Measurements from ENCODE around the gene SYNE3. TPM values are rescaled to one million over a fixed set of nuclear protein-coding genes. Genes with fewer than 3 reads are reported as not detected.

The SYNE3 gene
- total RNA-seq, 2 experiments from 2014 or later, result 91.5 TPM

DNA sequence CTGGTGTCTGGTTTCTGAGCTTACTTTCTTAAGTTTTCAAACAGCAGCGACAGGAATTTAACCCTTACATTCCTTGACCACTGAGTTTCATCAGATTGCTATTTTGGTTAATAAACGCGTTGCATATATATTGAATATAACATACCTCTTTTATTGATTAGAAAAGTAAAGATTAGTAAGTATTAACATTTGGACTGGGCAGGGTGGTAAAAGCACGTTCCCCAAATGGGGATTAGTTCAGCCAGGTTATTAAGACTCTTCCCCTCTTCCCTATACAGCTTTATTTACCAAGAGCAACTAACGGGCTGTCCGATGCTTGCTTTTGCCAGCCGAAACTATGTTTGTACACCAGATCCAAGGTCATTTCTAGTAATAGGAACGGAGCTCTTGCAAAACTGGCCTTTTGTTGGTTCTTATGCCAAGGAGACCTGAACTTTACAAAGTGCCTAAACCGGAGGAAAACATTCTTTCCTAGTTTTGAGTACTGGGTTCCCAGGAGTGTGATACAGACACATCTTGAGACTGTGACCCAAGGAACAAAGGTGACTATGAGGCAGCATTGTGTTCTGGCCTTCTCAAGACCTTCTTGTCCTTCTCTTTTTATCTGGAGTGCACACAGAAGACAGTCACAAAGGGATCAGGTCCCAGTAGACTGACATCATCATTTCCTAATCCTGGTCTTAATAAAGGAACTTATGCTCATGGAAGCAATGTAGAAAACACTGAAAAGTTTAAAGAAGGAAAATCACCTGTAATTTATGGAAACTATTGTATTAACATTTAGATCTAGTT, 21.0 kb upstream of the SYNE3 start:
- H3K36me3 Mint-ChIP-seq (ENCODE audit: low read depth), result peaks cover 12% of the 10 kb centered on the region
- POLR2A ChIA-PET, result interaction anchor here (1.2 kb wide), 1 partner anchor 14 kb away, joined by 3 read pairs; no protein-coding TSS in a partner anchor
- ATAC-seq (no peak), DNase-seq (no peak)
- no peaks in the 10 kb centered on the region for H3K27me3 Mint-ChIP-seq (ENCODE audit: low read depth)
- H3K9me3 Mint-ChIP-seq (ENCODE audit: insufficient read depth), result no peaks in the 10 kb centered on the region
- H3K4me3 Mint-ChIP-seq, result no peak overlapping the region
- H3K4me1 Mint-ChIP-seq (ENCODE audit: low read depth), result peaks cover 46% of the 10 kb centered on the region
- CTCF ChIA-PET, result interaction anchor here (1.0 to 3.5 kb wide), 5 partner anchors 11 to 110 kb away, joined by 3 to 26 read pairs (median 4); no protein-coding TSS in a partner anchor
- no peak overlapping the region for H3K27ac Mint-ChIP-seq

DNA sequence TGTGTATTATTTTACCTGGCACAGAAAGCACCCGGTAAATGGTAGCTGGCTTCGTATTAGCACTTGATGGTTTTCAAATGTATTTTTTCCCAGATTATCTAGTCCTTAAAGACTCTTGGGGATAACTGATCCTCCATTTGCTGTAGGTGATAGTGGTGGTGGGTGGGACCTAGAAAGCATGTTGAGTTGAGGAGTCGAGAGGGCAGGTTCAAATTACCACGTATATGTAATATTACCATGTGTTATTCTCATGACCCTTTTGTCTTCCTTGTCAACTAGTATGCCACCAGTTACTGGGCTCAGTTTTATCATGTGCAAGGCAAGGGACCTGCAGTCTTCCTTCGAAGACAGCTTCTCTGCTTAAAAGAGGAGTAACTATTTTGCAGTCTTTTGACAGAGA, 20.2 kb upstream of the SYNE3 start:
- peaks cover 19% of the 10 kb centered on the region for H3K36me3 Mint-ChIP-seq (ENCODE audit: low read depth)
- ChIA-PET POLR2A (interaction anchor here (1.2 to 4.1 kb wide), 3 partner anchors 13 to 43 kb away, joined by 3 to 47 read pairs (median 6); partner anchors contain the start of gene SYNE3), CTCF (interaction anchor here (1.0 to 3.5 kb wide), 8 partner anchors 10 to 110 kb away, joined by 3 to 26 read pairs (median 4); no protein-coding TSS in a partner anchor)
- DNase-seq (no peak), ATAC-seq (no peak)
- H3K27me3 Mint-ChIP-seq (ENCODE audit: low read depth), result no peaks in the 10 kb centered on the region
- peaks cover 53% of the 10 kb centered on the region for H3K4me1 Mint-ChIP-seq (ENCODE audit: low read depth)
- H3K9me3 Mint-ChIP-seq (ENCODE audit: insufficient read depth), result no peaks in the 10 kb centered on the region
- peak overlapping the region; percentile 91 for H3K4me3 Mint-ChIP-seq
- no peak overlapping the region for H3K27ac Mint-ChIP-seq

DNA sequence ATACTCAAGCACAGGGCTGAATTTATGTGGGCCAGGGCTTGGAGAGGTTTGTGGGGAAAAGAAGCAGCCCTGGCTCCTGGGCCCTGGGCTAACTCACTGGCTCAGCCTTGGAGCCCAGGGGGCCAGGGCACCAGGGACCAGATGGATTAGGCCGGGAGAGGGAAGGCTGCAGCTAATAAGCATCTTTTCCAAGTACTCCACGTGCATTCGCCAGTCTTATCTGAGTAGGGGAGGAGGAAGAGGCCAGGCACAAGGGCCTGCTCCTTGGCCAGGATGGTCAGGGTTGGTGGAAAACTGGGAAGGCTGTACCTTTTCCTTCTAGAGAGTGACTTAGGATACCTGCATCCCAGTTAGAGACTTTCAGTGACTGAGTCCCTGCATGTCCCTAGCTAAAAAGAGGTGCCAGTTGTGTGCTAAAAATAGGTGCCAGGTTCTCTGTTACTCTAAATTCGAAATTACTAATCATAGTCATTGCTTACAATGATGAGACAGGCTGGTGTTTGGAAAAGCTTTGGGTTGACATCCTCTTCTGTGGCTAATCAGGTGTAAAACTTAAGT, 19.7 kb upstream of the SYNE3 start:
- peak overlapping the region; percentile 89 for H3K27ac Mint-ChIP-seq
- no peaks in the 10 kb centered on the region for H3K9me3 Mint-ChIP-seq (ENCODE audit: insufficient read depth)
- H3K4me1 Mint-ChIP-seq (ENCODE audit: low read depth), result peaks cover 58% of the 10 kb centered on the region
- DNase-seq, result no peak
- H3K4me3 Mint-ChIP-seq, result peak overlapping the region; percentile 91
- CTCF ChIA-PET, result interaction anchor here (1.3 to 15.0 kb wide), 6 partner anchors 9 to 94 kb away, joined by 3 to 199 read pairs (median 10); partner anchors contain the start of gene SYNE3
- POLR2A ChIA-PET, result interaction anchor here (1.2 to 4.1 kb wide), 4 partner anchors 13 to 42 kb away, joined by 3 to 60 read pairs (median 26); partner anchors contain the start of gene SYNE3
- no peaks in the 10 kb centered on the region for H3K27me3 Mint-ChIP-seq (ENCODE audit: low read depth)
- ATAC-seq, result no peak
- H3K36me3 Mint-ChIP-seq (ENCODE audit: low read depth), result peaks cover 22% of the 10 kb centered on the region

DNA sequence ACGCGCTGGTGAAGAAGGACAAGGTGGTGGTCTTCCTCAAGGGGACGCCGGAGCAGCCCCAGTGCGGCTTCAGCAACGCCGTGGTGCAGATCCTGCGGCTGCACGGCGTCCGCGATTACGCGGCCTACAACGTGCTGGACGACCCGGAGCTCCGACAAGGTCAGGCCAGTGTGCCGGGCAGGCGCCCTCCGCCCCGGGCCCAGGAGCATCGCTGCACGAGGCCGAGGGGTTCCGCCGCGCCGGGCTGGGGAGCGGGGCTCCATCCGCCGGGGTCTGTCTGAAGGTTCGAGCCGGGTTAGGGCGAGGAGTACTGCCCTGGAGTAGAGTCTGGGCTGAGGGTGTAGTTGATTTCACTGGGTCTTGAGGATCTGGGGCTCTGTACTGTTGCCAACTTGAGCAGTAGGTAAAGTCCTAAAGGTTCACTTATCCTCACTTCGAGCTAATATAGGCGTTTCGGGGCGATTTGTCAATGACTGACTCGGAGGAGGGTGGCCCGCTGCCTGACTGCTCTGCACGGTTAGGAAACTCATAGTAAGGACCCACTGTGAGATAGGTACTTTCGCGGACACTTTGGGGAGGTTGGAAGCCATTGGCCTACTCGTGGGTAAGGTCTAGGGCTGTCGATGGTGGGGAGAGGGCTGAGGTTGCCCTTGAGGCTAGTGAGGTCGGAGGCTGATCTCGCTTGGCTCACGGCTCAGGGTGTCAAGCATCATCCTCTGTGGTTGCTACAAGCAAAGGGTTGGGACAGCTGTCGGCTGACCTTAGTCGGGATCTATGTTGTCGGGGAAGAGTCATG, 19.0 kb upstream of the SYNE3 start:
- Mint-ChIP-seq H3K9me3 (ENCODE audit: insufficient read depth) (no peaks in the 10 kb centered on the region), H3K27ac (peak overlapping the region; percentile 89), H3K4me1 (ENCODE audit: low read depth) (peaks cover 64% of the 10 kb centered on the region), H3K36me3 (ENCODE audit: low read depth) (peaks cover 22% of the 10 kb centered on the region), H3K27me3 (ENCODE audit: low read depth) (no peaks in the 10 kb centered on the region), H3K4me3 (peak overlapping the region; percentile 91)
- peak; percentile 1 for ATAC-seq
- ChIA-PET POLR2A (interaction anchor here (1.8 to 4.1 kb wide), 3 partner anchors 12 to 42 kb away, joined by 6 to 60 read pairs (median 47); partner anchors contain the start of gene SYNE3), CTCF (interaction anchor here (1.3 to 15.0 kb wide), 8 partner anchors 8 to 93 kb away, joined by 3 to 199 read pairs (median 10); partner anchors contain the start of gene SYNE3)
- DNase-seq, result no peak

DNA sequence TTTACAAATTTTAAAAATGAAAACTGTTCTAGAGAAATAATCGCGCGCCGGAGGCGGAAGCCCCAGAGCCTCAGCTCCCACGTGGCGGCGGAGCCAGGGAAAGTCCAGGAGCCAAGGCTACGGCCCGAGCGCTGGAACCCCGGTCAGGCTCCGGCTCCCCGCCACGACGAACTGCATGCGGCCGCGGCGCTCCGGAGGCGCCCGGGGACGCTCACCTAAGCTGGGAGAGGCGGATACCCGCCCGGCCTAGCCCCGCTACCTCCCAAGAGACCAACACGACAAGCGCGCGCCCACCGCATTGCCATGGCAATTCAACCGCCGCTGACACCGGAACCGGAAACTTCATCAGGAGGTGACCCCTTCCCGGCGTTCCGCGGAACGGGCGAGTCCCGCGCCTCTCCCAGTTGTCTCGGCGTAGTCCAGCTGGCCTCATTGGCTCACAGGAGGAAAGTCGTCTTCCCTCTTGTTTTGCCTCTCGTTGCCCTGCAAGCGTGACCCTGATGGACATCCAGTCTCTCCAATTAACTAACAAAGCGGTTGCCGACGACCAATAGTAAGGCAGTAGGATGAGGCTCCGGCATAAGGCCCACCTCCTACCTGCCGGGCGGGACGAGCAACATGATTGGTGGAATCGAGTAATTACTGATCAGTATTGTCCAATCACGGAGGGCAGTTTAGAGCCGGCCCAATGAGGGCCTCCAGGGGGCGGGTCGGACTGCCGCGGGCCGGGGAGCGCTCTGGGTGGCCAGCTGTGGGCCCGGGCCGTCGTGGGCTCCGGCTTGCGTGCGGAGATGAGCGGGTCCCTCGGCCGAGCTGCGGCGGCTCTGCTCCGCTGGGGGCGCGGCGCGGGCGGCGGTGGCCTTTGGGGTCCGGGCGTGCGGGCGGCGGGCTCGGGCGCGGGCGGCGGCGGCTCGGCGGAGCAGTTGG, 18.1 kb upstream of the SYNE3 start, which contains the start of gene GLRX5:
GLRX5 (plus strand) TSS at position 752 of the 927 bp plus-strand sequence; CDS start at position 792, 40 bp downstream.
- ChIA-PET CTCF (interaction anchor here (1.4 to 15.0 kb wide), 8 partner anchors 8 to 92 kb away, joined by 3 to 199 read pairs (median 12); partner anchors contain the start of gene SYNE3), POLR2A (interaction anchor here (0.6 to 4.1 kb wide), 10 partner anchors 10 to 1572 kb away, joined by 3 to 60 read pairs (median 4); partner anchors contain the start of gene SYNE3)
- DNase-seq, result peak; percentile 99
- no peaks in the 10 kb centered on the region for H3K27me3 Mint-ChIP-seq (ENCODE audit: low read depth)
- H3K36me3 Mint-ChIP-seq (ENCODE audit: low read depth), result peaks cover 22% of the 10 kb centered on the region
- H3K27ac Mint-ChIP-seq, result peak within 1 kb of the TSS; percentile 89
- H3K4me1 Mint-ChIP-seq (ENCODE audit: low read depth), result peaks cover 67% of the 10 kb centered on the region
- peak within 1 kb of the TSS; percentile 91 for H3K4me3 Mint-ChIP-seq
- no peaks in the 10 kb centered on the region for H3K9me3 Mint-ChIP-seq (ENCODE audit: insufficient read depth)
- peak; percentile 91 for ATAC-seq

DNA sequence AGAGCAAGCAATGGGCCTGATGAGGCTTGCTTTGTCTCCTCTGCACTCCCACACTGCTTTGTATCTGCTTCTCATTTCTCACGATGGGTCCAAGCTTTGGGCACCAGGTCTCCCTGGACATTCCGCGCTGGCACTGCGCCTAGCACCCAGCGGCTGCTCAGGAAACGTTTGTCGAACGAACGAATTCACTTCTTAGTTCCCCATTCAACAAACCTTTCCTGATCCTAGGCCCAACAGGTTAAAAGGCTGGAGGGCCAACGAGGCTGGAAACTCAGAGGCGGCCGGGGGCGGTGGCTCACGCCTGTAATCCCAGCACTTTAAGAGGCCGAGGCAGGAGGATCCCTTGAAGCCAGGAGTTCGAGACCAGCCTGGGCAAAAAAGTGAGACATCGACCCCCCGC, 17.4 kb upstream of the SYNE3 start:
- Mint-ChIP-seq H3K27ac (peak overlapping the region; percentile 88), H3K4me1 (ENCODE audit: low read depth) (peaks cover 66% of the 10 kb centered on the region), H3K9me3 (ENCODE audit: insufficient read depth) (no peaks in the 10 kb centered on the region), H3K27me3 (ENCODE audit: low read depth) (no peaks in the 10 kb centered on the region), H3K36me3 (ENCODE audit: low read depth) (peaks cover 25% of the 10 kb centered on the region), H3K4me3 (peak overlapping the region; percentile 91)
- POLR2A ChIA-PET, result interaction anchor here (0.7 to 4.1 kb wide), 6 partner anchors 10 to 76 kb away, joined by 3 to 60 read pairs (median 5); partner anchors contain the start of gene SYNE3
- no peak for DNase-seq
- ATAC-seq, result no peak
- CTCF ChIA-PET, result interaction anchor here (1.4 to 15.0 kb wide), 6 partner anchors 11 to 91 kb away, joined by 3 to 199 read pairs (median 12); partner anchors contain the start of gene SYNE3

DNA sequence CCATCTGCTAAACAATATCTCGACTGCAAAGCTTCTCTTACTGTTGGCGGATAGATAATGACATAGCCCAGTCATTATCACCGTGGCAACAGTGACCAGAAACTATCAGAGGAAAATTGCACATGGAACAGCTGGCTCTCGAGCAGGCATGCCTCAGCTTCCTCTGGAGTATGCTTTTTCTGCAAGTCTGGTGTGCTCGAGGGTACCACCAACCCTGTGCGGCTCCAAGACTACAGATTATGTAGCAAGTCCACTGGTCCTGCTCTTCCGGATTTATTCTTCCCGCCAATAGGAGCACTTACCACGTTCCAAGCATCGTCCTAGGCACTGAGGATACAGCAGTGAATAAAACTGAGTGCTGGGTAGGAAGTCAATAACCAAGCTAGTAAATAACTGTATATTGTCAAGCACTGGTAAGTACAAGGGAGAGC, 17.0 kb upstream of the SYNE3 start:
- Mint-ChIP-seq H3K4me3 (peak overlapping the region; percentile 91), H3K4me1 (ENCODE audit: low read depth) (peaks cover 62% of the 10 kb centered on the region), H3K36me3 (ENCODE audit: low read depth) (peaks cover 25% of the 10 kb centered on the region), H3K27ac (peak overlapping the region; percentile 88), H3K27me3 (ENCODE audit: low read depth) (no peaks in the 10 kb centered on the region), H3K9me3 (ENCODE audit: insufficient read depth) (no peaks in the 10 kb centered on the region)
- DNase-seq, result no peak
- no peak for ATAC-seq
- ChIA-PET CTCF (interaction anchor here (0.7 to 15.0 kb wide), 7 partner anchors 10 to 91 kb away, joined by 3 to 199 read pairs (median 9); partner anchors contain the start of gene SYNE3), POLR2A (interaction anchor here (0.7 to 4.1 kb wide), 5 partner anchors 10 to 76 kb away, joined by 3 to 60 read pairs (median 6); partner anchors contain the start of gene SYNE3)

DNA sequence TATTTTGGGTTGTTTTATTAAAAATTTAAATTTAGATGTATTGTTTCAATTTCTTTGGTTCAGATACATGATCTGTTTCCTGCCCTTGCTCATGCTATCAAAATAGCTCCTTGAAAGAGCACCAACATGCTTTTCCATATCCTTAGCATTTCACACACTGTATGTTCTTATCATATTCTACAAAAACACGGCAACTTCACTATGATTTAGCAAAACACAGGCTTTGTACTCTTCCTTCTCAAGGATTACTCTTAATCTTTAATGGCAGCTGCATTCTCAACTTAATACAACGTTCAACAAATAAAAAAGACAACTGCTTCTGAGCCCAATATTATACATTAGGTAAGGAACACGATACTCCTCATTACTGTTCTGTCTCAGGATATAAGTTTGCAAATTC, 15.5 kb upstream of the SYNE3 start:
- ATAC-seq (no peak), DNase-seq (no peak)
- POLR2A ChIA-PET, result interaction anchor here (0.6 to 1.2 kb wide), 3 partner anchors 9 to 16 kb away, joined by 3 to 4 read pairs (median 3); partner anchors contain the start of gene SYNE3
- H3K27me3 Mint-ChIP-seq (ENCODE audit: low read depth), result no peaks in the 10 kb centered on the region
- H3K9me3 Mint-ChIP-seq (ENCODE audit: insufficient read depth), result no peaks in the 10 kb centered on the region
- H3K27ac Mint-ChIP-seq, result peak overlapping the region; percentile 69
- peaks cover 27% of the 10 kb centered on the region for H3K36me3 Mint-ChIP-seq (ENCODE audit: low read depth)
- CTCF ChIA-PET, result interaction anchor here (1.9 to 15.0 kb wide), 3 partner anchors 23 to 89 kb away, joined by 10 to 199 read pairs (median 20); partner anchors contain the start of gene SYNE3
- peak overlapping the region; percentile 91 for H3K4me3 Mint-ChIP-seq
- peaks cover 59% of the 10 kb centered on the region for H3K4me1 Mint-ChIP-seq (ENCODE audit: low read depth)

DNA sequence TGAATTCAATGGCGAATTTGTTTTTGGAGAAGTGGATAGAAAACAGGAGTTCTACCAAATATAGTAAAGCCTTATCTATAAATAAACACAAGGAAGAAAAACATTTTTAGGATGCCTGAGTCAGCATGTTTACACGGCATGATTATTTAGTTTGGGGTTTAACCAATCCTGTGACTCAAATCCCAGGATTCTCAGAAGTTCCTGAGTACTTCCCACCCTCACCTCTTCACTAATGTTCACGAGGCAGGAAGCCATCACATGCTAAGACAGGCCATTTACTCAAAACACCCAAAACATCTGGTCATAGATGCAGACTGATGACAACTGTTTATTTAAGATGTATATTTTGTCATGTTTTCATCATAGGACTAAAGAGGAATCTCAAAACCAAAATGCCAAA, 15.0 kb upstream of the SYNE3 start:
- peaks cover 27% of the 10 kb centered on the region for H3K36me3 Mint-ChIP-seq (ENCODE audit: low read depth)
- no peak for DNase-seq
- peaks cover 59% of the 10 kb centered on the region for H3K4me1 Mint-ChIP-seq (ENCODE audit: low read depth)
- no peaks in the 10 kb centered on the region for H3K9me3 Mint-ChIP-seq (ENCODE audit: insufficient read depth)
- POLR2A ChIA-PET, result interaction anchor here (0.6 to 1.5 kb wide), 4 partner anchors 8 to 16 kb away, joined by 3 to 4 read pairs (median 4); partner anchors contain the start of gene SYNE3
- H3K27me3 Mint-ChIP-seq (ENCODE audit: low read depth), result no peaks in the 10 kb centered on the region
- no peak overlapping the region for H3K4me3 Mint-ChIP-seq
- no peak for ATAC-seq
- CTCF ChIA-PET, result interaction anchor here (0.8 to 15.0 kb wide), 4 partner anchors 23 to 94 kb away, joined by 3 to 199 read pairs (median 15); partner anchors contain the start of gene SYNE3
- H3K27ac Mint-ChIP-seq, result peak overlapping the region; percentile 53
